Endothelial cell of umbilical vein (primary cell): ENCODE results near the gene MYH15. TPM values are rescaled to one million over a fixed set of nuclear protein-coding genes. Genes with fewer than 3 reads are reported as not detected.

Source experiments
- BruUV-seq: library from RNA; stranded (reverse); fragments of 400-500 nt; replicated peaks from 2 replicates; lab custom pipeline; 2021; lab: Mats Ljungman, UMichigan
- CTCF ChIA-PET: fragments of 300-600, 350-600 bp; sonication (Branson Sonifier 250); formaldehyde crosslinking; loops from one replicate; lab custom pipeline; 2021; ENCODE audit warnings: antibody characterized with exemption, inconsistent platforms; lab: Charles Lee
- POLR2A ChIA-PET: fragments of 300-600, 350-600 bp; sonication (Branson Sonifier 250); formaldehyde crosslinking; loops from one replicate; lab custom pipeline; 2021; ENCODE audit warnings: antibody characterized with exemption, inconsistent platforms; lab: Charles Lee
- DNase-seq: peaks from one replicate; pipeline ENCODE4 v3.0.0-alpha.2; 2011; ENCODE audit warnings: low read depth, low spot score
- FAIRE-seq: peaks from 2 replicates; lab custom pipeline; 2011; peaks lifted over from hg19 to GRCh38; lab: Jason Lieb, UNC
- H2AFZ ChIP-seq: 2 replicates; pipeline ENCODE4 v1.6.0; 2012; ENCODE audit warnings: low read depth, low read length, control low read depth, inconsistent platforms
- H3K27ac ChIP-seq: 2 replicates; pipeline ENCODE4 v1.5.1; 2011; ENCODE audit warnings: low read depth, mild to moderate bottlenecking, control low read depth, low read length, moderate library complexity; ENCODE audit not compliant: insufficient read depth
- H3K27me3 ChIP-seq, 2 experiments: 2 replicates each; pipeline versions ENCODE4 v1.6.0 to v1.6.1; 2011; ENCODE audit warnings: low read length in 2 of 2, mixed read lengths in 1 of 2; ENCODE audit not compliant: control insufficient read depth in 2 of 2, insufficient read depth in 2 of 2
- H3K36me3 ChIP-seq, 2 experiments: 2 replicates in 1 of 2; 3 replicates in 1 of 2; pipeline ENCODE4 v1.5.1; 2011; ENCODE audit warnings: low read length in 2 of 2, mild to moderate bottlenecking in 1 of 2, moderate library complexity in 1 of 2; ENCODE audit not compliant: control insufficient read depth in 2 of 2, insufficient read depth in 2 of 2; ENCODE audit errors: extremely low read depth in 1 of 2
- H3K4me1 ChIP-seq: 3 replicates; pipeline ENCODE4 v1.5.1; 2011; ENCODE audit warnings: mild to moderate bottlenecking, low read length; ENCODE audit not compliant: control insufficient read depth, insufficient read depth; ENCODE audit errors: extremely low read depth
- H3K4me2 ChIP-seq: 2 replicates; pipeline ENCODE4 v1.6.1; 2011; ENCODE audit warnings: low read length, control low read depth, mixed read lengths; ENCODE audit not compliant: insufficient read depth
- H3K4me3 ChIP-seq, 3 experiments: fragments of 200-600 bp in 1 of 3; sonication (generic), shearing (Covaris generic) in 1 of 3; replicated peaks in 1 of 3; 2 replicates each; pipeline ENCODE4 v1.5.1; 2011 to 2016; ENCODE audit warnings: control low read depth in 3 of 3, low read length in 3 of 3, mild to moderate bottlenecking in 2 of 3, inconsistent platforms in 1 of 3, low read depth in 1 of 3, moderate library complexity in 1 of 3; ENCODE audit not compliant: insufficient read depth in 1 of 3
- H3K79me2 ChIP-seq: 2 replicates; pipeline ENCODE4 v1.6.0; 2012; ENCODE audit warnings: low read length, inconsistent platforms; ENCODE audit not compliant: control insufficient read depth, insufficient read depth
- H3K9ac ChIP-seq: replicated peaks from 2 replicates; pipeline ENCODE3; 2011; ENCODE audit warnings: low read length, control low read depth; ENCODE audit not compliant: insufficient read depth; ENCODE audit errors: extremely low read depth
- H3K9me1 ChIP-seq: replicated peaks from 3 replicates; pipeline ENCODE4 v1.6.0; 2011; ENCODE audit warnings: mild to moderate bottlenecking, low read length; ENCODE audit not compliant: control insufficient read depth, insufficient read depth; ENCODE audit errors: extremely low read depth
- H3K9me3 ChIP-seq: replicated peaks from 2 replicates; pipeline ENCODE4 v1.5.1; 2012; ENCODE audit warnings: low read length, inconsistent platforms; ENCODE audit not compliant: control insufficient read depth, insufficient read depth
- H4K20me1 ChIP-seq: replicated peaks from 2 replicates; pipeline ENCODE3; 2011; ENCODE audit warnings: mild to moderate bottlenecking, low read length; ENCODE audit not compliant: control insufficient read depth, insufficient read depth; ENCODE audit errors: extremely low read depth
- CTCF ChIP-seq, 2 donors: IDR thresholded peaks; 1 replicate in 1 of 2; 2 replicates in 1 of 2; pipeline ENCODE4 v1.5.1; 2011; ENCODE audit warnings: low read length in 2 of 2, mild to moderate bottlenecking in 2 of 2, moderate library complexity in 2 of 2, control low read depth in 1 of 2, inconsistent platforms in 1 of 2, low read depth in 1 of 2; ENCODE audit not compliant: insufficient read depth in 1 of 2; ENCODE audit errors: extremely low read depth in 1 of 2
- EZH2 ChIP-seq: IDR thresholded peaks from 2 replicates; pipeline ENCODE4 v1.6.1; 2012; ENCODE audit warnings: borderline replicate concordance, low read depth, mild to moderate bottlenecking, moderate library complexity, low read length, inconsistent platforms; ENCODE audit not compliant: severe bottlenecking
- FOS ChIP-seq: IDR thresholded peaks from 2 replicates; pipeline ENCODE4 v1.6.1; 2011; ENCODE audit warnings: mild to moderate bottlenecking, low read length, moderate library complexity, borderline replicate concordance; ENCODE audit not compliant: insufficient read depth
- GATA2 ChIP-seq: IDR thresholded peaks from 2 replicates; pipeline ENCODE4 v1.7.0; 2011; ENCODE audit warnings: low read depth, mild to moderate bottlenecking, moderate library complexity, mixed read lengths, low read length; ENCODE audit not compliant: insufficient read length, insufficient read depth
- JUN ChIP-seq: IDR thresholded peaks from 2 replicates; pipeline ENCODE4 v1.6.1; 2011; ENCODE audit warnings: borderline replicate concordance, low read depth; ENCODE audit not compliant: insufficient read length, insufficient read depth
- MYC ChIP-seq: IDR thresholded peaks from one replicate; pipeline ENCODE4 v1.6.1; 2011; ENCODE audit warnings: mild to moderate bottlenecking, low read depth, low read length
- POLR2A ChIP-seq: IDR thresholded peaks from 2 replicates; pipeline ENCODE4 v1.6.1; 2012; ENCODE audit warnings: low read depth, mild to moderate bottlenecking, control low read depth, low read length
- POLR2AphosphoS5 ChIP-seq: IDR thresholded peaks from 2 replicates; pipeline ENCODE4 v1.6.1; 2012; ENCODE audit warnings: low read depth, mild to moderate bottlenecking, control low read depth, low read length, moderate library complexity; ENCODE audit not compliant: insufficient read depth
- dilution Hi-C: fragments of 300-500 bp; cut with MboI; formaldehyde crosslinking; loops from one replicate; pipeline ENCODE4 v1.15.0; 2019; ENCODE audit warnings: low sequenced_read_pairs; ENCODE audit not compliant: extremely low pct_ligation_motif_present
- intact Hi-C: fragments of 100-400 bp; cut with micrococcal nuclease; formaldehyde crosslinking; loops from one replicate; pipeline ENCODE4 v1.10.0; 2022
- polyA plus RNA-seq, 4 experiments: library from polyadenylated mRNA; depleted of rRNA in 3 of 4; stranded (reverse) in 3 of 4; unstranded in 1 of 4; fragments of >200 nt; gene quantifications; 2 replicates each; pipeline versions ENCODE4 v1.2.1 to v1.2.3, GENCODE V29; 2011 to 2012; ENCODE audit warnings: missing spikeins in 1 of 4
- total RNA-seq: library from RNA; stranded (reverse); gene quantifications from 2 replicates; pipeline ENCODE4 v1.2.3, GENCODE V29; 2021
- TF ChIP-seq, protein P1 (sequence below): IDR thresholded peaks from 2 replicates; pipeline ENCODE4 v1.6.1; 2011; ENCODE audit not compliant: insufficient read depth, insufficient read length

MYH15 gene
- total and polyA plus RNA-seq, 2 donors (not counting 3 experiments of a cell fraction or from before 2014, with no cell fraction given), result 0.27 TPM; not detected in 1

- peaks cover 2% of the 10 kb centered on the region in 2 experiments for H3K27me3 ChIP-seq
- no peaks in the 10 kb centered on the region for H3K9me1 ChIP-seq
- no peak overlapping the region for H3K27ac ChIP-seq
- H3K9ac ChIP-seq, result no peak overlapping the region
- no peaks in the 10 kb centered on the region for H4K20me1 ChIP-seq
- ChIA-PET POLR2A (no interaction called here), CTCF (interaction anchor here (0.9 to 1.5 kb wide), 3 partner anchors 11 to 30 kb away, joined by 3 to 4 read pairs (median 4); no protein-coding TSS in a partner anchor)
- H3K9me3 ChIP-seq, result no peaks in the 10 kb centered on the region
- H3K36me3 ChIP-seq, result no peaks in the 10 kb centered on the region
- no peak overlapping the region for H3K4me3 ChIP-seq
- no peak for TF ChIP-seq GATA2
- TF ChIP-seq JUN, result no peak
- no peak for TF ChIP-seq CTCF (IDR thresholded peaks at IDR 0.05; ENCODE audit: extremely low read depth in 1 of 2, insufficient read depth in 1 of 2, low read depth in 1 of 2, low read length in 2 of 2)
- TF ChIP-seq FOS, result no peak
- no peak for TF ChIP-seq EZH2
- no peak for TF ChIP-seq MYC
- TF ChIP-seq POLR2AphosphoS5, result no peak
- TF ChIP-seq POLR2A, result no peak
- TF ChIP-seq, protein P1, sequence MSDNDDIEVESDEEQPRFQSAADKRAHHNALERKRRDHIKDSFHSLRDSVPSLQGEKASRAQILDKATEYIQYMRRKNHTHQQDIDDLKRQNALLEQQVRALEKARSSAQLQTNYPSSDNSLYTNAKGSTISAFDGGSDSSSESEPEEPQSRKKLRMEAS, result no peak
- dilution Hi-C loops (no loop called here), intact Hi-C loops (no loop called here)
- FAIRE-seq, result no peak
- BruUV-seq, result no TSS peak
- H3K4me1 ChIP-seq, result no peaks in the 10 kb centered on the region
- DNase-seq, result no peak
- no peak overlapping the region for H2AFZ ChIP-seq
- H3K79me2 ChIP-seq, result no peaks in the 10 kb centered on the region
- H3K4me2 ChIP-seq, result no peak overlapping the region
Measured at GRCh38 chr3:108507902-108508301, 2.5 kb downstream of the MYH15 start.
